ENCODE data around the gene SHLD1.

DNA sequence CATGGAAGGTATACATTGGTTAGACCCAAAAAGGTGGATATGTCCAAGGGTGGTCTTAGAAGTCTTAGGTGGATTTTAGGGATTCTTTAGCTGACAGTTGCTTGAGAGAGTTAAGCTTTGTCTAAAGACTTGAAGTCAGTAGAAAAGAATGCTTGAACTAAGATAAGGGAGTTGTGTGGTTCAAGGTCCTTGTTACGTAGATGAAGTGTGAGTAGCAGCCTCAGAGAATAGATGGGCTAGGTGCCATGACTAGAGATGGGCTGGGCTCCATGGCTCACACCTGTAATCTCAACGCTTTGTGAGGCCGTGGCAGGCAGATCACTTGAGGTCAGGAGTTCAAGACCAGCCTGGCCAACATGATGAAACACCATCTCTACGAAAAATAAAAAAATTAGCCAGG lies 1.7 kb downstream of the SHLD1 start:
- TF ChIP-seq, protein P1, sequence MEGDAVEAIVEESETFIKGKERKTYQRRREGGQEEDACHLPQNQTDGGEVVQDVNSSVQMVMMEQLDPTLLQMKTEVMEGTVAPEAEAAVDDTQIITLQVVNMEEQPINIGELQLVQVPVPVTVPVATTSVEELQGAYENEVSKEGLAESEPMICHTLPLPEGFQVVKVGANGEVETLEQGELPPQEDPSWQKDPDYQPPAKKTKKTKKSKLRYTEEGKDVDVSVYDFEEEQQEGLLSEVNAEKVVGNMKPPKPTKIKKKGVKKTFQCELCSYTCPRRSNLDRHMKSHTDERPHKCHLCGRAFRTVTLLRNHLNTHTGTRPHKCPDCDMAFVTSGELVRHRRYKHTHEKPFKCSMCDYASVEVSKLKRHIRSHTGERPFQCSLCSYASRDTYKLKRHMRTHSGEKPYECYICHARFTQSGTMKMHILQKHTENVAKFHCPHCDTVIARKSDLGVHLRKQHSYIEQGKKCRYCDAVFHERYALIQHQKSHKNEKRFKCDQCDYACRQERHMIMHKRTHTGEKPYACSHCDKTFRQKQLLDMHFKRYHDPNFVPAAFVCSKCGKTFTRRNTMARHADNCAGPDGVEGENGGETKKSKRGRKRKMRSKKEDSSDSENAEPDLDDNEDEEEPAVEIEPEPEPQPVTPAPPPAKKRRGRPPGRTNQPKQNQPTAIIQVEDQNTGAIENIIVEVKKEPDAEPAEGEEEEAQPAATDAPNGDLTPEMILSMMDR (optimal IDR thresholded peaks at IDR 0.05 in 1 of 3, IDR thresholded peaks at IDR 0.05 in 1 of 3, conservative IDR thresholded peaks at IDR 0.05 in 1 of 3; ENCODE audit: extremely low read depth in 1 of 3, insufficient read depth in 2 of 3, low read length in 3 of 3): no peak
- TF ChIP-seq EZH2 (IDR thresholded peaks at IDR 0.05; ENCODE audit: low read length): no peak

All from keratinocyte (primary cell).